B cell (primary cell): ENCODE measurements around the gene CD96.

Experiments
- EZH2 ChIP-seq: IDR thresholded peaks from 2 replicates; pipeline ENCODE4 v1.6.1; 2012; ENCODE audit warnings: borderline replicate concordance, low read depth, mild to moderate bottlenecking, moderate library complexity, low read length; ENCODE audit not compliant: insufficient read depth, poor library complexity, severe bottlenecking
- TF ChIP-seq, protein P1 (sequence below): fragments of 200-600 bp; IDR thresholded peaks from one replicate; pipeline ENCODE4 v1.8.0; 2022; ENCODE audit warnings: antibody characterized with exemption, mild to moderate bottlenecking

DNA sequence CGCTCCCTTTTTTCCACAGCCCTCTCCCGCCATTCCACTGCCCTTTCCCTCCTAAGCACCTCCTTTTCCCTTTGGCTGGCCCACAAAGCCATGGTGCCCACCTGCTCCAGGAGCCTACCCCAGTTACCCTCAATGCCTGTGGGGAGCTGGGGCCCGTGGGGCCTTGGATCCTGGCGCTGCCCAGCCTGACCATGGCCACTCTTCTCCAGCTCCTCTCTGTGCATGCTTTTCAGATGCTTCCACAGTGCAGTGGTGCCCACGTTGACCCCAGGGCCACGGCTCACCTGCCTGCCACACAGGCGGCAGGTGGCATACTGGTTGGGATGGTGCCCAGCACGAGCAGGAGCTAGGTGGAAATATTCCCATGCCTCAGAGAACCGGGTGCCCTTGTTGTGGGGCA, 51.7 kb downstream of the CD96 start:
- TF ChIP-seq, protein P1, sequence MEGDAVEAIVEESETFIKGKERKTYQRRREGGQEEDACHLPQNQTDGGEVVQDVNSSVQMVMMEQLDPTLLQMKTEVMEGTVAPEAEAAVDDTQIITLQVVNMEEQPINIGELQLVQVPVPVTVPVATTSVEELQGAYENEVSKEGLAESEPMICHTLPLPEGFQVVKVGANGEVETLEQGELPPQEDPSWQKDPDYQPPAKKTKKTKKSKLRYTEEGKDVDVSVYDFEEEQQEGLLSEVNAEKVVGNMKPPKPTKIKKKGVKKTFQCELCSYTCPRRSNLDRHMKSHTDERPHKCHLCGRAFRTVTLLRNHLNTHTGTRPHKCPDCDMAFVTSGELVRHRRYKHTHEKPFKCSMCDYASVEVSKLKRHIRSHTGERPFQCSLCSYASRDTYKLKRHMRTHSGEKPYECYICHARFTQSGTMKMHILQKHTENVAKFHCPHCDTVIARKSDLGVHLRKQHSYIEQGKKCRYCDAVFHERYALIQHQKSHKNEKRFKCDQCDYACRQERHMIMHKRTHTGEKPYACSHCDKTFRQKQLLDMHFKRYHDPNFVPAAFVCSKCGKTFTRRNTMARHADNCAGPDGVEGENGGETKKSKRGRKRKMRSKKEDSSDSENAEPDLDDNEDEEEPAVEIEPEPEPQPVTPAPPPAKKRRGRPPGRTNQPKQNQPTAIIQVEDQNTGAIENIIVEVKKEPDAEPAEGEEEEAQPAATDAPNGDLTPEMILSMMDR, result no peak
- no peak for TF ChIP-seq EZH2
